Measurements from ENCODE around the gene SRBD1. TPM values are rescaled to one million over a fixed set of nuclear protein-coding genes. Genes with fewer than 3 reads are reported as not detected.

SRBD1 gene
- total RNA-seq, 2 donors from 2014 or later, result 19.0 to 22.3 TPM

DNA sequence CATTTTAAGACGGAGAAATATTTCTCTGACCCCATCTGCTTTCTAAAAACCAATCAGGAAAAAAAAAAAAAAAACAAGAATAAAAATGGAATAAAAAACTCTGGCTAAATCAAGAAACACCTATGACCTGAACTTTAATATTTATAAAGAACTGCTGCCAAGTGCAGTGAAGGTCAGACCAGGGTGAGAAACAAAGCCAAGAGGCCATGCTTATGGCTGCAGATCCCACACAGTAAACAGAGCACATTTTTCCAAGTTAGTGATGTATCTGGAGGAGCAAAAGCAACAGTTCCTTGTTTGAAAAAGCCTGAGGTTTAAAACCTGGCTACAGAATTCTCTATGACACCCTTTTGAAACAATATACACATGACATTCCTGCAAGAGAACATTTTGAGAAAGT is 242.3 kb downstream of the SRBD1 start:
- Histone ChIP-seq H3K27me3 (replicated peaks; ENCODE audit: insufficient read depth) (no peaks in the 10 kb centered on the region), H3K36me3 (no peaks in the 10 kb centered on the region), H3K27ac (no peak overlapping the region), H3K9me3 (no peaks in the 10 kb centered on the region), H3K4me3 (no peak overlapping the region), H3K4me1 (ENCODE audit: control insufficient read depth in 1 of 2, low read depth in 2 of 2) (peaks cover 0 to 6% of the 10 kb centered on the region in 2 donors)
- TF ChIP-seq, protein P1, sequence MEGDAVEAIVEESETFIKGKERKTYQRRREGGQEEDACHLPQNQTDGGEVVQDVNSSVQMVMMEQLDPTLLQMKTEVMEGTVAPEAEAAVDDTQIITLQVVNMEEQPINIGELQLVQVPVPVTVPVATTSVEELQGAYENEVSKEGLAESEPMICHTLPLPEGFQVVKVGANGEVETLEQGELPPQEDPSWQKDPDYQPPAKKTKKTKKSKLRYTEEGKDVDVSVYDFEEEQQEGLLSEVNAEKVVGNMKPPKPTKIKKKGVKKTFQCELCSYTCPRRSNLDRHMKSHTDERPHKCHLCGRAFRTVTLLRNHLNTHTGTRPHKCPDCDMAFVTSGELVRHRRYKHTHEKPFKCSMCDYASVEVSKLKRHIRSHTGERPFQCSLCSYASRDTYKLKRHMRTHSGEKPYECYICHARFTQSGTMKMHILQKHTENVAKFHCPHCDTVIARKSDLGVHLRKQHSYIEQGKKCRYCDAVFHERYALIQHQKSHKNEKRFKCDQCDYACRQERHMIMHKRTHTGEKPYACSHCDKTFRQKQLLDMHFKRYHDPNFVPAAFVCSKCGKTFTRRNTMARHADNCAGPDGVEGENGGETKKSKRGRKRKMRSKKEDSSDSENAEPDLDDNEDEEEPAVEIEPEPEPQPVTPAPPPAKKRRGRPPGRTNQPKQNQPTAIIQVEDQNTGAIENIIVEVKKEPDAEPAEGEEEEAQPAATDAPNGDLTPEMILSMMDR (IDR thresholded peaks at IDR 0.05), result no peak
- ATAC-seq (ENCODE audit: insufficient number of reproducible peaks, low FRiP score, low read depth), result no peak
- DNase-seq (ENCODE audit: low spot score), result no peak

- H3K27me3 ChIP-seq (replicated peaks; ENCODE audit: insufficient read depth), result no peaks in the 10 kb centered on the region
- H3K36me3 ChIP-seq, result no peaks in the 10 kb centered on the region
- no peaks in the 10 kb centered on the region for H3K9me3 ChIP-seq
- H3K27ac ChIP-seq, result no peak overlapping the region
- ATAC-seq (ENCODE audit: insufficient number of reproducible peaks, low FRiP score, low read depth) (no peak), DNase-seq (ENCODE audit: low spot score) (no peak)
- TF ChIP-seq, protein P1 (IDR thresholded peaks at IDR 0.05), result no peak
- H3K4me1 ChIP-seq (ENCODE audit: control insufficient read depth in 1 of 2, low read depth in 2 of 2), result no peaks in the 10 kb centered on the region
- no peak overlapping the region for H3K4me3 ChIP-seq
These were observed 249.4 kb downstream of the SRBD1 start for GRCh38 chr2:45361666-45362065.

- no peaks in the 10 kb centered on the region for H3K36me3 ChIP-seq
- no peak overlapping the region for H3K4me3 ChIP-seq
- TF ChIP-seq, protein P1 (IDR thresholded peaks at IDR 0.05), result no peak
- DNase-seq (ENCODE audit: low spot score) (no peak), ATAC-seq (ENCODE audit: insufficient number of reproducible peaks, low FRiP score, low read depth) (no peak)
- peaks cover 11 to 14% of the 10 kb centered on the region in 2 donors for H3K4me1 ChIP-seq (ENCODE audit: control insufficient read depth in 1 of 2, low read depth in 2 of 2)
- no peak overlapping the region for H3K27ac ChIP-seq
- no peaks in the 10 kb centered on the region for H3K27me3 ChIP-seq (replicated peaks; ENCODE audit: insufficient read depth)
- no peaks in the 10 kb centered on the region for H3K9me3 ChIP-seq
These were observed 256.3 kb downstream of the SRBD1 start for GRCh38 chr2:45354776-45355175.

DNA sequence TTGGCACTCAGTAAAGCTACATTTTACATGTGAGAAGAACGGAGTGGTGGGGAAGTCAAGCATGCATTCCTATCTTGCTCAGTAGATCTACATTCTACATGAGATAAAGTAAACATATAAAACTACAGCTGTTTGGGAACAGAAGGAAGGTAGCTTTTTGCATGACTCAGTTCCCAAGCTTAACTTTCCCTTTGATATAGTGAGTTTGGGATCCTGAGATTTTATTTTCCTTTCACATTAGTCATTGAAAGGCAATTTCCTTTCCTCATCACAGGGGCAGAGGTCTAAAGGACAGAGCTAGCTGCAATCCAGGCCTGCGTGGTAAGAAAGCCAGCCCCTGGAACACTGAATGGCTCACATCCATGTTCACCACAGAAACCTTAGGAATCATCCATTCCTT is 257.2 kb downstream of the SRBD1 start:
- no peak for DNase-seq (ENCODE audit: low spot score)
- ATAC-seq (ENCODE audit: insufficient number of reproducible peaks, low FRiP score, low read depth), result no peak
- H3K9me3 ChIP-seq, result no peaks in the 10 kb centered on the region
- H3K27ac ChIP-seq, result peak overlapping the region in 1 of 2 donors; percentile 70
- H3K27me3 ChIP-seq (replicated peaks; ENCODE audit: insufficient read depth), result no peaks in the 10 kb centered on the region
- H3K4me3 ChIP-seq, result no peak overlapping the region
- TF ChIP-seq, protein P1 (IDR thresholded peaks at IDR 0.05), result no peak
- peaks cover 11 to 14% of the 10 kb centered on the region in 2 donors for H3K4me1 ChIP-seq (ENCODE audit: control insufficient read depth in 1 of 2, low read depth in 2 of 2)
- no peaks in the 10 kb centered on the region for H3K36me3 ChIP-seq

GRCh38 chr2:45352506-45352905 is 258.6 kb downstream of the SRBD1 start:
- H3K27me3 ChIP-seq (replicated peaks; ENCODE audit: insufficient read depth), result no peaks in the 10 kb centered on the region
- no peak overlapping the region for H3K27ac ChIP-seq
- H3K4me1 ChIP-seq (ENCODE audit: control insufficient read depth in 1 of 2, low read depth in 2 of 2), result peaks cover 11 to 14% of the 10 kb centered on the region in 2 donors
- DNase-seq (ENCODE audit: low spot score) (no peak), ATAC-seq (ENCODE audit: insufficient number of reproducible peaks, low FRiP score, low read depth) (no peak)
- no peak overlapping the region for H3K4me3 ChIP-seq
- TF ChIP-seq, protein P1 (IDR thresholded peaks at IDR 0.05), result no peak
- H3K9me3 ChIP-seq, result no peaks in the 10 kb centered on the region
- no peaks in the 10 kb centered on the region for H3K36me3 ChIP-seq

Measured in thoracic aorta (tissue), 2 donors.